Adrenal gland (tissue), 12 donors: ENCODE data around the gene DLGAP1. TPM values are rescaled to one million over a fixed set of nuclear protein-coding genes. Genes with fewer than 3 reads are reported as not detected.

Experiments used
- DNase-seq, 7 donors: peaks; one replicate each; pipeline ENCODE4 v3.0.0-alpha.2; 2019 to 2020
- H3K27ac ChIP-seq, 5 donors: fragments of 200-600 bp; sonication (generic) in 4 of 5; 1 replicate in 3 of 5; 2 replicates in 2 of 5; pipeline versions ENCODE4 v1.5.1 to v1.8.0; 2016 to 2020; ENCODE audit warnings: mild to moderate bottlenecking in 1 of 5
- H3K27me3 ChIP-seq: fragments of 200-600 bp; 2 replicates; pipeline ENCODE4 v1.8.0; 2021
- H3K36me3 ChIP-seq, 2 donors: fragments of 200-600 bp; replicated peaks in 1 of 2; 1 replicate in 1 of 2; 2 replicates in 1 of 2; pipeline versions ENCODE4 v1.5.1 to v1.8.0; 2018 to 2022
- H3K4me1 ChIP-seq, 2 donors: fragments of 200-600 bp; replicated peaks in 1 of 2; 1 replicate in 1 of 2; 2 replicates in 1 of 2; pipeline versions ENCODE4 v1.5.1 to v1.8.0; 2018 to 2021
- H3K4me3 ChIP-seq, 4 donors: fragments of 200-600 bp; sonication (generic) in 3 of 4; one replicate each; pipeline ENCODE4 v1.5.1; 2016 to 2018
- H3K9me3 ChIP-seq, 3 donors: fragments of 200-600 bp; sonication (generic) in 1 of 3; replicated peaks in 1 of 3; 1 replicate in 2 of 3; 2 replicates in 1 of 3; pipeline versions ENCODE4 v1.5.1 to v1.8.0; 2016 to 2021
- CTCF ChIP-seq, 6 experiments: fragments of 450-650 bp in 4 of 6; fragments of 200-600 bp in 2 of 6; sonication (generic) in 1 of 6; IDR thresholded peaks; 1 replicate in 5 of 6; 2 replicates in 1 of 6; pipeline versions ENCODE4 v1.5.1 to v1.8.0; 2016 to 2021; ENCODE audit warnings: antibody characterized with exemption in 6 of 6, mild to moderate bottlenecking in 2 of 6, moderate library complexity in 1 of 6
- POLR2A ChIP-seq, 2 donors: fragments of 450-650 bp; IDR thresholded peaks; one replicate each; pipeline ENCODE4 v1.6.1; 2017; ENCODE audit warnings: antibody characterized with exemption in 2 of 2, mild to moderate bottlenecking in 2 of 2, moderate library complexity in 1 of 2
- WGBS, 4 donors: extraction: QIAGEN DNeasy Blood & Tissue Kit in 2 of 4; methylation state at CpG; one replicate each; pipeline versions ENCODE4 v1.1.5 to v1.1.7; 2013 to 2017; 5-methylcytosine and 5-hydroxymethylcytosine counted together
- intact Hi-C, 2 donors: fragments of 100-400 bp; cut with DNase I; formaldehyde crosslinking; loops; one replicate each; pipeline versions ENCODE4 v1.14.1 to v1.15.0; 2022 to 2023
- polyA plus RNA-seq, 3 donors: library from polyadenylated mRNA; stranded (reverse); fragments of 200-250 nt in 2 of 3; fragments of 350-450 nt in 1 of 3; fragmentation: Illumina TruSeq in 1 of 3; extraction: RNeasy Lipid Tissue Mini Kit (QIAGEN cat#74804) in 1 of 3; gene quantifications; one replicate each; pipeline ENCODE4 v1.2.3, GENCODE V29; 2013 to 2014
- total RNA-seq, 9 donors: library from RNA; depleted of rRNA in 4 of 9; stranded (reverse); fragments of >200 nt in 4 of 9; fragments of 120-200 nt in 1 of 9; fragmentation: NEBNext Ultra II Directional in 1 of 9; extraction: Animal tissue kit (Norgen Biotek cat#: 25700) in 1 of 9; gene quantifications; one replicate each; pipeline versions ENCODE4 v1.1.0 to v1.2.4, GENCODE V29; 2013 to 2023
- donor health status: healthy with polysubstance abuse.
- donor health status: Bipolar disorder and iron deficiency.
- donor health status: DM: yes; HTN: yes; CAD: no.
- donor health status: DM: no; HTN: no; CAD: no.
- donor health status: DM: no; HTN: no; CAD: no.
- donor health status: DM: yes; HTN: yes; CAD: no.

Gene DLGAP1
- total and polyA plus RNA-seq, 12 donors, result 1.7 to 30.9 (median 12.9) TPM

- DNase-seq, result no peak
- H3K27me3 ChIP-seq, result peaks cover 14% of the 10 kb centered on the region
- 0 to 2% (median 1%) methylated on average over 31 to 46 of the region's 46 CpGs for WGBS, 4 donors
Measured at GRCh38 chr18:4453874-4454536, 1.1 kb downstream of the DLGAP1 start.

GRCh38 chr18:4453567-4453873 lies 1.6 kb downstream of the DLGAP1 start:
- peaks cover 14% of the 10 kb centered on the region for H3K27me3 ChIP-seq
- DNase-seq, result no peak
- H3K27ac ChIP-seq, result no peak overlapping the region
- no peak overlapping the region for H3K4me3 ChIP-seq
- 3 to 15% (median 8%) methylated on average over 8 of the region's 8 CpGs for WGBS, 4 donors
- H3K4me1 ChIP-seq, result no peaks in the 10 kb centered on the region
- TF ChIP-seq POLR2A (IDR thresholded peaks at IDR 0.05) (no peak), CTCF (IDR thresholded peaks at IDR 0.05) (no peak)
- intact Hi-C loops, result no loop called here
- no peaks in the 10 kb centered on the region for H3K9me3 ChIP-seq
- no peaks in the 10 kb centered on the region for H3K36me3 ChIP-seq

More at GRCh38 chr18:4453874-4454536, 1.1 kb downstream of the DLGAP1 start:
- no peaks in the 10 kb centered on the region for H3K36me3 ChIP-seq
- no peaks in the 10 kb centered on the region for H3K4me1 ChIP-seq
- no peak for TF ChIP-seq POLR2A (IDR thresholded peaks at IDR 0.05)
- TF ChIP-seq CTCF (IDR thresholded peaks at IDR 0.05), result no peak
- peak overlapping the region in 1 of 4 donors; percentile 38 for H3K4me3 ChIP-seq
- H3K27ac ChIP-seq, result no peak overlapping the region
- intact Hi-C loops, result no loop called here
- H3K9me3 ChIP-seq, result no peaks in the 10 kb centered on the region

GRCh38 chr18:4450065-4450658 lies 4.9 kb downstream of the DLGAP1 start:
- no peak overlapping the region for H3K27ac ChIP-seq
- H3K4me1 ChIP-seq, result no peaks in the 10 kb centered on the region
- no peaks in the 10 kb centered on the region for H3K36me3 ChIP-seq
- H3K9me3 ChIP-seq, result no peaks in the 10 kb centered on the region
- DNase-seq, result peak in 1 of 7 donors; percentile 54
- intact Hi-C loops, result no loop called here
- 9 to 39% (median 26%) methylated on average over 2 of the region's 2 CpGs for WGBS, 4 donors
- TF ChIP-seq CTCF (IDR thresholded peaks at IDR 0.05) (no peak), POLR2A (IDR thresholded peaks at IDR 0.05) (no peak)
- H3K27me3 ChIP-seq, result peaks cover 14% of the 10 kb centered on the region
- H3K4me3 ChIP-seq, result no peak overlapping the region

- Histone ChIP-seq H3K4me1 (no peaks in the 10 kb centered on the region), H3K36me3 (no peaks in the 10 kb centered on the region), H3K4me3 (no peak overlapping the region), H3K9me3 (no peaks in the 10 kb centered on the region), H3K27ac (no peak overlapping the region), H3K27me3 (no peaks in the 10 kb centered on the region)
- no peak for DNase-seq
- TF ChIP-seq POLR2A (IDR thresholded peaks at IDR 0.05) (no peak), CTCF (IDR thresholded peaks at IDR 0.05) (no peak)
- 60 to 75% (median 69%) methylated on average over 4 of the region's 4 CpGs for WGBS, 4 donors
- intact Hi-C loops, result no loop called here
Measured at GRCh38 chr18:4445902-4446301, 9.2 kb downstream of the DLGAP1 start.
